Renal cortical epithelial cell (primary cell): ENCODE results near the gene RARRES1. TPM values are rescaled to one million over a fixed set of nuclear protein-coding genes. Genes with fewer than 3 reads are reported as not detected.
"Not testable (repeated sequence)": the region's sequence is repeated elsewhere in the genome, so short reads cannot be mapped to it uniquely, and the experiment has no call there.

Experiments
- DNase-seq: peaks from one replicate; pipeline ENCODE4 v3.0.0-alpha.2; 2011; ENCODE audit warnings: low read depth
- total RNA-seq: library from RNA; depleted of rRNA; stranded (reverse); fragments of >200 nt; gene quantifications from 2 replicates; pipeline ENCODE4 v1.2.3, GENCODE V29; 2014

RARRES1 gene
- total RNA-seq, 1 donor from 2014 or later = 27.5 TPM

DNA sequence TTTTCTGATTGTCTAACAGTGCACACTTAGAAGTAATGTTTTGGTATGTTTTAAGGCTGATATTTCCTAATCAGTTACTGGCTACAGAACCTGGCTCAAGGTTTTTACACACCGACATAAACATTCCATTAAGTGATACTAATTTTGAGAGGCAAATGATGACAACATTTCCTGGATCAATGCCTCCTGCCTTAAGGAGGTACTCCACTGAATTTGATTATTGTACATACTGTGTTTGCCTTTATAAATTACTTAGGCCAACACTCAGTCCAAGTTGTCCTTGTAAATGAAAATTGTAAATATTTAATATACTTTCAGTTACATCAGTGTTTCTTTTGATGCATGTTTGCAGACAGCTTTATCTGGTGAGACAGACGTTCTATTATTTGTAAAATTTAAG is 35.6 kb downstream of the RARRES1 start:
- DNase-seq = no peak

GRCh38 chr3:158693866-158694456 is 38.3 kb downstream of the RARRES1 start:
- DNase-seq = not testable (repeated sequence)

GRCh38 chr3:158685159-158685558 is 47.1 kb downstream of the RARRES1 start:
- no peak for DNase-seq

GRCh38 chr3:158683230-158683962 is 48.9 kb downstream of the RARRES1 start:
- DNase-seq = no peak

- DNase-seq = no peak
These were observed 51.4 kb downstream of the RARRES1 start for GRCh38 chr3:158680861-158681260.

GRCh38 chr3:158679547-158680000 is 52.7 kb downstream of the RARRES1 start:
- peak; percentile 27 for DNase-seq

DNA sequence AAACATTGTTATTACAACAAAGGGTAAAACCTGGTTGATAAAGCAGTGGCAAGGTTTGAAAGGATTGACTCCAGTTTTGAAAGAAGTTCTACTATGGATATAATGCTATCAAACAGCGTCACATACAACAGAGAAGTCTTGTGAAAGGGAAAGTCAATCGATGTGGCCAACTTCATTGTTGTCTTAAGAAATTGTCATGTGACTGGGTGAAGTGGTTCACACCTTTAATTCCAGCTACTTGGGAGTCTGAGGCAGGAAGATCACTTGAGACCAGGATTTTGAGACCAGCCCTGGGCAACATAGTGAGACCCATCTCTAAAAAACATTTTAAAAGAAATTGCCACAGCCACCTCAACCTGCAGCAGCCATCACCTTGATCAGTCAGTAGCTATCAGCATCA is 53.6 kb downstream of the RARRES1 start:
- DNase-seq = no peak

DNA sequence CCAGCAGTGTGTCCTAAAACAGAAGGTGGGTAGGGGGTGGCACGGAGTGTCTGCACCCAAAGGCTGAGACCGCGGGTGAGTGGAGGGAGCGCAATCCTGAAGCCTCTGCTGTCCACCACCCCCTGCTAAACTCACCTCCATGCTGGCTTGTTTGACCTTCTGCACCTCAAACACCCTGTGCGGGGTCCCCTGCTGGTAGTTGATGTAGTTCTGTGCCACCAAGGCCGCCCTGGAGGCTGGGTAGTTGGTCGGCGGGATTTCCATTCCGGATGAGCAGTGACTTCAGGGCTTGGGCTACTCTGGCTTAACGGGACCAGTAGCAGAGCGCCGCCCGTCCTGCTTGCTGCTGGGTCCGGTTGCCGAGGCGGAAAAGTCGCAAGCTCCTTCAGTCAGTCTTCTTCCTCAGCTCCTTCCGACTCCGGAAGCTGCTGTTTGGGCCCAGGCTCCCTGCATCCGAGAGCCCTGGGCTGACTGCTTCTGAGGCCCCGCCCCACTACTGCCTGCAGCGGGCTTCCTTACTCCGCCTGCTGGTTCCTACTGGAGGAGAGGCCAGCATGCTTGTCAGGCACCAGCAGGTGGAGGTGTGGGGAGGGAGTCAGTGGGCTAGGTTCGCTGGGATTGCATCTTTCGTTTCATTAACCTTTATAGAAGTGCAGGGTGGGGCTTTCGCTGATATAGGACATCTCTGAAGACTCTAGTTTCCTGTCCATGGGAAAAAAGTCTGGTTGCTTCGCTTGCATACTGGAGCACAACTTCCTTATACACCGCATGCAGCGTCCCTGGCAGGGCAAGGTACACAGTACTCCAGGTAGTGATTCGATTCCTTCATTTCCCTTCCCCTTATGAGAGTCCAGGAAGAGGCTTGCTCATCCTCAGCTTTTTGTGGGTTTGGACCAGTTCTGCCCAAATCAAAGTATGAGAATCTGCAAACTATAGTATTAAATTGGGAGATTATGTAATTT is 59.8 kb downstream of the RARRES1 start, which contains the start of gene LXN:
LXN (minus strand) TSS at position 434 of the 962 bp plus-strand sequence; CDS start at position 264, 170 bp downstream.
- peak; percentile 82 for DNase-seq

- peak; percentile 12 for DNase-seq
These were observed 60.4 kb downstream of the RARRES1 start for GRCh38 chr3:158671821-158672214.

DNA sequence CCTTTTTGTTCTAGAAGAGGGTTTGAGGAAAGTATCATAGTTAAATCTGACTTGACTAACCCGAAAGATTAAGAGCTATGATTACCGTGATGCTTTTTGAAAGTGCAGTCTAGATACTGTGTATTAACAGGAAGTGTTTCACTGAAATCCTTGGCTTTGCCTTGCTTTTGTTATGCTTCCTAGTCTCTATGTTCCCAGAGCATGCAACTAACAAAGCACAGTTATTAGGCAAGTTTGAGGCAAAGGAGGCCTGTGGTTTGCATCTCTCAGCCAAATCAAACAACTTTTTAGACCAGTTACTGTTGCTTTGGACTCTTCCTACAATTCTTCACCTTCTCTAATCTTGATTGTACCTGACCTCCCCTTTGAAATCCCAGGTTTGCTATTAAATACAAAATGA is 63.8 kb downstream of the RARRES1 start:
- DNase-seq = peak; percentile 68

DNA sequence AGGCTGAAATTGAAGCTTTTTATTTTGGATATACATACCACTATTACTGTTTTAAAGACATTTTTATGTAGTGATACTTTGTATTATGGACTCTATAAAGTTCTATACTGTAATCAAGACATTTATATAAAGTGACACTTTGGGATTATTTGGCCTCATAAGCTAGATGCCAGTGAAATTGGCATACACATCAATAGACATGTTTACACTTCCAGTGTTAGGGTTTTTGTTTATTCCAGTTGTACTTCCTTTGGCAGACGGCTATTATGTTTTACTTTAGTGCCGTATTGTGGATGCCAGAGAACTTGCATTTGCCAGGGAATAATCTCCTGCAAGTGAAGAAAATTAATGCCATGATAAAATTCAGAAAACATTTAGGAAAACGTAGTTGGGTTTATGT is 65.8 kb downstream of the RARRES1 start:
- DNase-seq = no peak

DNA sequence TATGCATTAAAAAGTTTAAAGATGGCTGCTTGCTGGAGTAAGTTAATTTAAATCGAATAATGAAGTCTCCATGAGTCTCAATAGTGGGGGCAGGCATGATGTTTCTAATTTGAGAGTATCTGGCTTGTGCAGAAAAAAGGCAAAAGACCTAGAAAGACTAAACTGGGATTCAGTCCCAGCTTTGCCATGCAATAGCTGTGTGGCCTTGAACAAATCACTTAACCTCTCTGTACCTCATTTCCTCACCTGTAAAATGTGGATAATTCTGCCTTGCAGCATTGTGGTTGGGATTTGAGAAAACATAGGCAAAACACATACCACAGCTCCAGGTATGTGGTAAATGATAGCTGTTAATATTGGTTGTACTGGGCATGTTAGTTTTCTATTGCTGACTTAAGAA is 68.4 kb downstream of the RARRES1 start:
- no peak for DNase-seq

- DNase-seq = no peak
These were observed 69.0 kb downstream of the RARRES1 start for GRCh38 chr3:158663246-158663645.

DNA sequence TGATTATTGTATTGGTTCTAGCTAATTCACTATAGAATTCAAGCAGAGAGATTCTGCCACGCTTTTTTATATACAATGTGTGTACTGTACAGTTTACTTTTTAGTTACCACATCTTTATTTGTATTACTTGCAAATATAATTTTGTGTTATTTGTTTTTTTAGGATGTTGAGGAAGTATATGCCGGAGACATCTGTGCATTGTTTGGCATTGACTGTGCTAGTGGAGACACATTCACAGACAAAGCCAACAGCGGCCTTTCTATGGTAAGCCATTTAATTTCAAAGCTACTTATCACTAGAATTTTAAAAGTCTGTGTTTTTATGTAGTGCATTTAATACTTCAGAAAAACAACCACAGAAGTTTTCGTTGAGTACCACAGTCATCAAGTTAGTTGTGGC is 71.5 kb downstream of the RARRES1 start:
- DNase-seq = no peak

- peak; percentile 67 for DNase-seq
These were observed 72.6 kb downstream of the RARRES1 start for GRCh38 chr3:158659454-158660237.

GRCh38 chr3:158658889-158659288 is 73.4 kb downstream of the RARRES1 start:
- no peak for DNase-seq

- no peak for DNase-seq
These were observed 79.8 kb downstream of the RARRES1 start for GRCh38 chr3:158652463-158652862.

GRCh38 chr3:158651192-158651591 is 81.1 kb downstream of the RARRES1 start:
- no peak for DNase-seq

DNA sequence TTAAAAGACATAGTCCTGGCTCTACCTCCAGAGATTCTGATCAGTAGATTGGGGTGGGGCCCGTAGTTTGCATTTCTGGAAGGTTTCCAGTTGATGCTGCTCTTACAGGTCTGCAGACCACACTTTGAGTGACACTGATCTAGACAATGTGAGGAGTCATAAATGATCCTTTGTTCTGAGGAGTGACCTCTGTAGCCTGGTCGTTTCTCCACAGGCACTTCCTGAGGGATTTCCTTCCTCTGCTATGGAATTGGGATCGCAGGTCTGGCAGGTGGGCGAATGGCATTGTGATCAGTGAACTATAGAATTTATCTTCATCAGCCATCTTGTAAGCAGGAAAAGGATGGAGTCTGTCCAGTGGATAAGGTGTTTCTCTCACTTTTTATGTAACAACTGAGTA is 82.5 kb downstream of the RARRES1 start:
- DNase-seq = no peak
